Measurements from ENCODE around the gene HYI. TPM values are rescaled to one million over a fixed set of nuclear protein-coding genes. Genes with fewer than 3 reads are reported as not detected.

Gene HYI
- total RNA-seq, 1 donor from 2014 or later: 36.0 TPM

DNA sequence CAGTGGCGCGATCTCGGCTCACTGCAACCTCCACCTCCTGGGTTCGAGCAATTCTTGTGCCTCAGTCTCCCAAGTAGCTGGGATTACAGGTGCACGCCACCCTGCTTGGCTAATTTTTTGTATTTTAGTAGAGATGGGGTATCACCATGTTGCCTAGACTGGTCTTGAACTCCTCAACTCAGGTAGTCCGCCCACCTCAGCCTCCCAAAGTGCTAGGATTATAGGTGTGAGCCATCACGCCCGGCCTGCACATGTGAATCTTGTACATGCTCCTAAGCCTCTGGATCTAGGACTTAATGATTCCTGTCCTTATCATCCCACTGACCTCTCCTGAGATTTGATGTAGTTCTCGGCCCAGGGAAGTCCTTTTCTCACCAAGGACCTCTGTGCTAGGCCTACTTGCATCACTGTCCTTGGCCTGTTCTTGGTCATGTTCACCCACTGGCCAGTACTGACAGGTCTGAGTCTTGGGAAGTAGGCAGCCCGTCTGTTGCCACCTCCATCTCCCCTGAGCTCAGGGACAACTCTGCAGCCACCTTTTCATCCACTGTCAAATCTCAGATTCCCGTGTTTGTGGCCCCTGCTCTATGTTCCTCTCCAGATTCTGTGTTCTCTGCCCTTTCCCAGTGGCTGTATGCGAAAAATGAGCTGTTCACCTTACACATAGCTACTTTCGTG is 9.4 kb downstream of the HYI start:
- peaks cover 14% of the 10 kb centered on the region for H3K4me1 Mint-ChIP-seq (ENCODE audit: unreplicated experiment)
- DNase-seq (ENCODE audit: extremely low spot score, unreplicated experiment): no peak
- H3K4me3 Mint-ChIP-seq: no peak overlapping the region
- no peak for TF ChIP-seq CTCF (conservative IDR thresholded peaks at IDR 0.05)
- no peaks in the 10 kb centered on the region for H3K9me3 Mint-ChIP-seq
- H3K36me3 Mint-ChIP-seq: peaks cover 17% of the 10 kb centered on the region
- H3K27me3 Mint-ChIP-seq: no peaks in the 10 kb centered on the region
- H3K27ac Mint-ChIP-seq: no peak overlapping the region

DNA sequence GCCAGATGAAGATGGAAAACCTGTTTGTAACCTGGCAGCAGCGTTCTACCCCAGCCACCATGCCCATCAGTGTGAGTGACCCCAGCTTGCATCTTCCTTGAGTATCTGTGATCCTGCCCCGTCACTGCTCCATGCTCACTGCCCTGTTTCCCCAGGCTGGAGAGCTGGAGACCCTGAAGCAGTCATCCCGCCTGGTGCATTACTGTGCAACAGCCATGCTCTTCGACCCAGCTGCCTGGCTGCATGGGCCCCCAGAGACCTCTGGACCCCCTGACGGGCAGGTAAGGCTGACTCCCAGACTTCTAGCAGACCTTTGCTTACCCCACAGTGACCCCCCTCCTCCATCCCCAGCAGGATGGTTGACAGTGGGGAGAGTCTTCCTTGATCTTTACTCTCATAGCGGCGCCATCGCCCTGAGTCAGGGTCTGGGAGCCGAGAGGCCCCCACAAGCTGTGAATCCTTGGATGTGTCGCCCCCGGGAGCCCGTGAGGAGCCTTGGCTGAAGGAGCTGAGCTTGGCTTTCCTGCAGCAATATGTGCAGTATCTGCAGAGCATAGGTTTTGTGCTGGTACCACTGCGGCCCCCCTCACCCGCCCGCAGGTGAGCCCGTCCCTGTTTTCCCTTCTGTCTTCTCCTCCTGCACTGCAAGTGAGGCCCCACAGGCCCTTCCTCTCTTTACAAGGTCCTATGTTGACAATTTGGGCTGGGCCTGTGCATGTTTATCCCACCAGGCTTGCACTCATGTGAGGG is 10.4 kb downstream of the HYI start:
- Mint-ChIP-seq H3K9me3 (no peaks in the 10 kb centered on the region), H3K27ac (no peak overlapping the region), H3K4me3 (no peak overlapping the region), H3K36me3 (peaks cover 14% of the 10 kb centered on the region), H3K4me1 (ENCODE audit: unreplicated experiment) (peaks cover 14% of the 10 kb centered on the region), H3K27me3 (no peaks in the 10 kb centered on the region)
- no peak for DNase-seq (ENCODE audit: extremely low spot score, unreplicated experiment)
- no peak for TF ChIP-seq CTCF (conservative IDR thresholded peaks at IDR 0.05)

- TF ChIP-seq CTCF (conservative IDR thresholded peaks at IDR 0.05): no peak
- H3K27ac Mint-ChIP-seq: no peak overlapping the region
- peaks cover 14% of the 10 kb centered on the region for H3K4me1 Mint-ChIP-seq (ENCODE audit: unreplicated experiment)
- H3K9me3 Mint-ChIP-seq: no peaks in the 10 kb centered on the region
- H3K4me3 Mint-ChIP-seq: no peak overlapping the region
- no peak for DNase-seq (ENCODE audit: extremely low spot score, unreplicated experiment)
- peaks cover 17% of the 10 kb centered on the region for H3K36me3 Mint-ChIP-seq
- H3K27me3 Mint-ChIP-seq: no peaks in the 10 kb centered on the region
Observed at GRCh38 chr1:43442756-43443155, 11.0 kb downstream of the HYI start.

- Mint-ChIP-seq H3K27me3 (no peaks in the 10 kb centered on the region), H3K9me3 (no peaks in the 10 kb centered on the region), H3K36me3 (peaks cover 17% of the 10 kb centered on the region), H3K4me3 (no peak overlapping the region), H3K27ac (no peak overlapping the region), H3K4me1 (ENCODE audit: unreplicated experiment) (peaks cover 17% of the 10 kb centered on the region)
- no peak for DNase-seq (ENCODE audit: extremely low spot score, unreplicated experiment)
- TF ChIP-seq CTCF (conservative IDR thresholded peaks at IDR 0.05): no peak
Observed at GRCh38 chr1:43441894-43442637, 11.7 kb downstream of the HYI start.

DNA sequence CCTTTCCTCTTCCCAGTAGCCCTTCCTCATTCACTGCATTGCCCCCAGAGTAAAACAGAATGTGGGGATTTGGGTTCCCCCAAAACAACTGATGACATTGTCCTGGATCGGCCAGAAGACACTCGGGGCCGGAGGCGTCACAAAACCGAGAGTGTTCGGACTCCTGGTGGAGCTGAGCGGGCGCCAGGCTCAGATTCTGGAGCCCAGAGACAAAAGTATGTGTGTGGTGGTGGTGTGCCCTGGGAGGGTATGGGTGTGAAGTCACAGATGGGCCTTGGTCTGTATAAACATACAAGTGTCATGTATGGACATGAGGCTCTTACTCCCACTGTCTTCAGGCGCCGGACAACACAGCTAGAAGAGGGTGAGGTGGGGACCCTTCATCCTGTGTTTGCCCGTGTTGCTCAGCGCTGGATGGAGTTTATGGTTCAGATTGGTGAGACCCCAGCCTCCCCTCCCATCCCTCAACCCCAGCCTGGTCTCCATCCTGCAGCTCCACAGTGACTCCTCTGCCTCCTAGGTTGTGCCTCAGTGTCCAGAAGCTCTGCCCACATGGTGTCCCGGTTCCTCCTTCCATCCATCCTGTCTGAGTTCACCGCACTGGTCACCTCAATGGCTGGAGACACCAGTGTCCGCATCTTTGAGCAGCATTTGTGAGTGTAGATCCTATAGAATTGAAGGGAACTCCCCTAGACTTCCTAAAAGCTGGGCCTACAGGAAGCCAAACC is 12.4 kb downstream of the HYI start:
- no peak overlapping the region for H3K4me3 Mint-ChIP-seq
- H3K4me1 Mint-ChIP-seq (ENCODE audit: unreplicated experiment): peaks cover 18% of the 10 kb centered on the region
- DNase-seq (ENCODE audit: extremely low spot score, unreplicated experiment): no peak
- H3K36me3 Mint-ChIP-seq: peaks cover 16% of the 10 kb centered on the region
- H3K27me3 Mint-ChIP-seq: no peaks in the 10 kb centered on the region
- H3K27ac Mint-ChIP-seq: peak overlapping the region; percentile 34
- TF ChIP-seq CTCF (conservative IDR thresholded peaks at IDR 0.05): no peak
- no peaks in the 10 kb centered on the region for H3K9me3 Mint-ChIP-seq
